ENCODE measurements around the gene AADAC.

The AADAC gene

DNA sequence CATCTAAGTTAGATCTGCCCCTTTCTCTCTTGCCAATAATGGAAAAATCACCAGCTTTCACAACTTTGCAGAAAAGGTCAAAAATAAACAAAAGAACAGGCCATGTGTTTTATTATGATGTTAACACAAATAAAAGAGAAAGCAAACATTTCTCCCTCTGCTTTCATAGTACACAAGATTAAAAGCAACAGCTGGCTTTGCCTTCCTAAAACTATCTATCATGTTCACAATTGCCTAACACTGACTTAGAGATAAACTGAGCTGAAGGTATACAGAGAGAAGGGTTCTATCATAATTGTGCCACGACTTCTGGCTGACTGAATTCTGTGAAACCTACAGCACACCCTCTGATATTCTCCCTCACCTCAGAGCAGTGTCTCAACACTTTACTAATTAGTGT is 29.4 kb downstream of the AADAC start:
- TF ChIP-seq POLR2AphosphoS5 (IDR thresholded peaks at IDR 0.05; ENCODE audit: low read depth, low read length): no peak

DNA sequence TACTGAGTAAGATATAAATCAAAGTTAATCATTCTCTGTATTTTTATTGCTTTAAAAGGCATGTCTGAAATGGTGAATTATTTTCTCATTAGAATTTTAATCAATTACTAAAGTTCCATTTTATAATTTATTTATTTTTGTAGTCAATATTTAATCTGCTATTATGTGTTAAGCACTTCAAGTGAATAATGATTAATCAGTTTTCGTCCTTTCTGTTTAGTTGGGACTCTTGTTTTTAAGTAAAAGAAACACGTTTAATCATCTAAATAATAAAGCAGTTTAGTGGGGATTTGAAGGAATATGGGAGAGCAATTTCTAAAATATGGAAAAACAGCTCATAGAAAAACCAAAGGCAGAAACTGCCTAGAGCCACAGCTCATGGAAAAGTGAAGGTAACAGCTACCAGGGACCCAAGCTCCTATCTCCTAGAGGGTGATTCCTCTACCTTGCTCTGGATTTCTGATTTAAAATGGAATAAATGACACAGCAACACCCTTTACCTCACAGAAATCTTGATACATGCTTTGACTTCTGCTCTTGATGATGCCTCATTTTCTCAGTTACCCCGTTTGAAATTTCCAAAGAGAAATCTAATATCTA is 31.5 kb downstream of the AADAC start:
- TF ChIP-seq, protein P1, sequence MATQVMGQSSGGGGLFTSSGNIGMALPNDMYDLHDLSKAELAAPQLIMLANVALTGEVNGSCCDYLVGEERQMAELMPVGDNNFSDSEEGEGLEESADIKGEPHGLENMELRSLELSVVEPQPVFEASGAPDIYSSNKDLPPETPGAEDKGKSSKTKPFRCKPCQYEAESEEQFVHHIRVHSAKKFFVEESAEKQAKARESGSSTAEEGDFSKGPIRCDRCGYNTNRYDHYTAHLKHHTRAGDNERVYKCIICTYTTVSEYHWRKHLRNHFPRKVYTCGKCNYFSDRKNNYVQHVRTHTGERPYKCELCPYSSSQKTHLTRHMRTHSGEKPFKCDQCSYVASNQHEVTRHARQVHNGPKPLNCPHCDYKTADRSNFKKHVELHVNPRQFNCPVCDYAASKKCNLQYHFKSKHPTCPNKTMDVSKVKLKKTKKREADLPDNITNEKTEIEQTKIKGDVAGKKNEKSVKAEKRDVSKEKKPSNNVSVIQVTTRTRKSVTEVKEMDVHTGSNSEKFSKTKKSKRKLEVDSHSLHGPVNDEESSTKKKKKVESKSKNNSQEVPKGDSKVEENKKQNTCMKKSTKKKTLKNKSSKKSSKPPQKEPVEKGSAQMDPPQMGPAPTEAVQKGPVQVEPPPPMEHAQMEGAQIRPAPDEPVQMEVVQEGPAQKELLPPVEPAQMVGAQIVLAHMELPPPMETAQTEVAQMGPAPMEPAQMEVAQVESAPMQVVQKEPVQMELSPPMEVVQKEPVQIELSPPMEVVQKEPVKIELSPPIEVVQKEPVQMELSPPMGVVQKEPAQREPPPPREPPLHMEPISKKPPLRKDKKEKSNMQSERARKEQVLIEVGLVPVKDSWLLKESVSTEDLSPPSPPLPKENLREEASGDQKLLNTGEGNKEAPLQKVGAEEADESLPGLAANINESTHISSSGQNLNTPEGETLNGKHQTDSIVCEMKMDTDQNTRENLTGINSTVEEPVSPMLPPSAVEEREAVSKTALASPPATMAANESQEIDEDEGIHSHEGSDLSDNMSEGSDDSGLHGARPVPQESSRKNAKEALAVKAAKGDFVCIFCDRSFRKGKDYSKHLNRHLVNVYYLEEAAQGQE (IDR thresholded peaks at IDR 0.05; ENCODE audit: insufficient read depth in 1 of 2, low read depth in 2 of 2, low read length in 2 of 2): no peak
- no peak for TF ChIP-seq POLR2AphosphoS5 (IDR thresholded peaks at IDR 0.05; ENCODE audit: low read depth, low read length)
- no peak for TF ChIP-seq TAF1 (IDR thresholded peaks at IDR 0.05; ENCODE audit: borderline replicate concordance, insufficient read depth, low read length)
- no peak for TF ChIP-seq SIN3A (IDR thresholded peaks at IDR 0.05; ENCODE audit: borderline replicate concordance, insufficient read depth, low read length)
- TF ChIP-seq FOXP2 (optimal IDR thresholded peaks at IDR 0.05; ENCODE audit: borderline replicate concordance, extremely low read depth, extremely low read length, insufficient read depth): no peak

DNA sequence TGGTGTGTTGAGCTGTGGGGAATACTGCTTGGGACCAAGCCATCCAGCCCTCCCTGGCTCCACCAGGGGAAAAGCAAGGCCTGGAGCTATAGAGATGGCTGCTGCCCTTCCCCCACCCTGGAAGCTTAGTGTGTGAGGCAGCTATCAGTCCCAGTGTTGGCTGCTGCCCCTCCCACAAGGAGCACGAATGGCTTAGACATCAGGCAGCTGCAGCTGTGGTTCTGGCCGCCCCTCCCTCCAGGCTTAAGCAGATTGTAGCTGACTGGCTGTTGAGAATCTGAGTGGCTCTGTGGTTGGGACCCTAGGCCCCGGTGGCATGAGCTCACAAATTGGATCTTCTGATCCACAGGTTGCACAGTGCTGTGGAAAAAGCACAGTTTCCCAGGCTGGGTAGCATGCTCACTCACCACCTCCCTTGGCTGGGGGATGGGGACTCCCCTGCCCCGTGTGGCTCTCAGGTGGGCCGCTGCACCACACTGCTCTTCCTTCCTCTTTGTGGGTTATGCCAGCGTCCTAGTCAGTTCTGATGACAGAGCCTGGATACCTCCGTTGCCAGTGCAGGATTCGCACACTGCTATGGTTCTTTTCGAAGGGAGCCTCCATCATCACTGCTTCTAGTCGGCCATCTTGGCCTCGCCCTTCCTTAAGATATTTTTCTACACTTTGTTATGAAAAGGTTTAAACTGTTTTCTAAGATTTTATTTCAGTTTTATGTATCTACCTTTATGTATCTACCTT is 38.3 kb downstream of the AADAC start:
- TF ChIP-seq SIN3A (IDR thresholded peaks at IDR 0.05; ENCODE audit: borderline replicate concordance, insufficient read depth, low read length): no peak
- TF ChIP-seq FOXP2 (optimal IDR thresholded peaks at IDR 0.05; ENCODE audit: borderline replicate concordance, extremely low read depth, extremely low read length, insufficient read depth): no peak
- no peak for TF ChIP-seq POLR2AphosphoS5 (IDR thresholded peaks at IDR 0.05; ENCODE audit: low read depth, low read length)
- TF ChIP-seq, protein P1 (IDR thresholded peaks at IDR 0.05; ENCODE audit: insufficient read depth in 1 of 2, low read depth in 2 of 2, low read length in 2 of 2): no peak
- no peak for TF ChIP-seq TAF1 (IDR thresholded peaks at IDR 0.05; ENCODE audit: borderline replicate concordance, insufficient read depth, low read length)

DNA sequence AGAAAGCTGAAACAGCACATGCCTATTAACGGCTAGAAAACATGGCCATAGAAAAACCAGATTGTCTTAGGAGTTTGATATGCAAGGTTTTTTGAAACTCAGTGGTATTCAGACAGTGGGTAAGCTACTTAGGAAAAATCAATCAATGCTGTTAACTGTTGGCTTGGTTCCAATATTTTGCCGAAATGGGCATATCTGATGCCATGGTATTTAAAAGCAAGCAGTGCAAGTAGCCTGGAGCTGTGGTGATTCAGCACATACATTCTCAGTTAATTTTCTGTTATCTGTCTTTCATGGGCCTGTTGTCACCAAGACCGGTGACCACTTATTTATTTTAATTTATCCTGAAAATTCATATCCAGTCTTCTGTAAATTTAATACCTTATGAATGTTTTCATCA is 42.2 kb downstream of the AADAC start:
- TF ChIP-seq FOXP2 (optimal IDR thresholded peaks at IDR 0.05; ENCODE audit: borderline replicate concordance, extremely low read depth, extremely low read length, insufficient read depth): no peak
- TF ChIP-seq SIN3A (IDR thresholded peaks at IDR 0.05; ENCODE audit: borderline replicate concordance, insufficient read depth, low read length): no peak
- TF ChIP-seq TAF1 (IDR thresholded peaks at IDR 0.05; ENCODE audit: borderline replicate concordance, insufficient read depth, low read length): no peak
- no peak for TF ChIP-seq POLR2AphosphoS5 (IDR thresholded peaks at IDR 0.05; ENCODE audit: low read depth, low read length)
- TF ChIP-seq, protein P1 (IDR thresholded peaks at IDR 0.05; ENCODE audit: insufficient read depth in 1 of 2, low read depth in 2 of 2, low read length in 2 of 2): no peak

DNA sequence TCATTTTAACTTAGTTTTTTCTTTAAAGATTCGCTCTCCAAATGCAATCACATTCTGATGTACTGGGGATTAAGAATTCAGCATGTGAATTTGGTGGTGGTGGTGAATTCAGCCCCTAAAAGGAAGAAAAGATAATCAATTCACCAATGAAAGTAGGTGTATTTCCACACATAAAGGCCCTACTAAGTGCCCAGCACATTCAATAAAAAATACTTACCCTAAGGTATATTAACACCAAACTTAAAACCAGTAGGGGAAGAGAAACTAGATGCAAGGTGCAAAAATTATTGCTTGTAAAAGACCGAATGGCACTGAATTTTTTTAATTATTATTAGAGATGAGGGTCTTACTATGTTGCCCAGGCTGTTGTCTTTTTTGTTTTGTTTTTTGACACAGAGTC is 42.7 kb downstream of the AADAC start:
- TF ChIP-seq POLR2AphosphoS5 (IDR thresholded peaks at IDR 0.05; ENCODE audit: low read depth, low read length) (no peak), TAF1 (IDR thresholded peaks at IDR 0.05; ENCODE audit: borderline replicate concordance, insufficient read depth, low read length) (no peak), FOXP2 (optimal IDR thresholded peaks at IDR 0.05; ENCODE audit: borderline replicate concordance, extremely low read depth, extremely low read length, insufficient read depth) (no peak), SIN3A (IDR thresholded peaks at IDR 0.05; ENCODE audit: borderline replicate concordance, insufficient read depth, low read length) (no peak)
- TF ChIP-seq, protein P1 (IDR thresholded peaks at IDR 0.05; ENCODE audit: insufficient read depth in 1 of 2, low read depth in 2 of 2, low read length in 2 of 2): no peak
